HepG2 (cell line): ENCODE data around the gene EPB41L4A. TPM values are rescaled to one million over a fixed set of nuclear protein-coding genes. Genes with fewer than 3 reads are reported as not detected.

Experiments used
- HDAC2 ChIP-seq: sonication (generic); formaldehyde crosslinking; IDR thresholded peaks from 2 replicates; pipeline ENCODE4 v1.4.0; 2020; ENCODE audit warnings: missing genetic modification reagents
- KAT2B ChIP-seq: fragments of 150-350 bp; IDR thresholded peaks from 2 replicates; pipeline ENCODE4 v1.6.1; 2014; ENCODE audit warnings: low read depth, low read length, borderline replicate concordance
- PRDM10 ChIP-seq: sonication (generic); formaldehyde crosslinking; IDR thresholded peaks from 2 replicates; pipeline ENCODE4 v1.4.0; 2020; ENCODE audit warnings: low read depth, missing genetic modification reagents
- PRMT3 ChIP-seq: sonication (generic); formaldehyde crosslinking; IDR thresholded peaks from 2 replicates; pipeline ENCODE4 v1.8.1; 2022; ENCODE audit warnings: low read depth, mild to moderate bottlenecking, moderate library complexity, missing genetic modification reagents, borderline replicate concordance
- RBFOX2 ChIP-seq: fragments of 200-400 bp; formaldehyde crosslinking; IDR thresholded peaks from 2 replicates; pipeline ENCODE4 v1.6.1; 2017; ENCODE audit warnings: low read depth, mild to moderate bottlenecking, low read length
- ZNF574 ChIP-seq: sonication (generic); formaldehyde crosslinking; IDR thresholded peaks from 2 replicates; pipeline ENCODE4 v1.4.0; 2020; ENCODE audit warnings: missing genetic modification reagents
- polyA plus RNA-seq, 8 experiments: library from polyadenylated mRNA; depleted of rRNA in 3 of 8; stranded (reverse) in 7 of 8; unstranded in 1 of 8; fragments of >200 nt; fragmentation: Illumina TruSeq in 4 of 8; extraction: Trizol in 4 of 8; gene quantifications; 2 replicates each; pipeline versions ENCODE4 v1.2.1 to v1.2.3, GENCODE V29; 2011 to 2016; ENCODE audit warnings: low read depth in 4 of 8, missing spikeins in 1 of 8, mixed read lengths in 1 of 8; ENCODE audit not compliant: insufficient read depth in 1 of 8
- total RNA-seq, 5 experiments: library from RNA; depleted of rRNA; stranded (reverse); fragments of >200 nt; fragmentation: Illumina TruSeq; extraction: Trizol; gene quantifications; 2 replicates each; pipeline ENCODE4 v1.2.3, GENCODE V29; 2016; ENCODE audit warnings: low read depth in 1 of 5

The EPB41L4A gene
- total and polyA plus RNA-seq, 2 of the 13 experiments (the other 11 are each of a cell fraction or from before 2014, with no cell fraction given) = 0.07 TPM; not detected in 1

- TF ChIP-seq HDAC2 (CRISPR knock-in tag) (no peak), PRMT3 (no peak), PRDM10 (no peak), ZNF574 (no peak), RBFOX2 (no peak), KAT2B (no peak)
Observed at GRCh38 chr5:112283943-112284929, 134.8 kb downstream of the EPB41L4A start (continued).
